ENCODE measurements around the gene YDJC.
"Not testable (repeated sequence)": the region's sequence is repeated elsewhere in the genome, so short reads cannot be mapped to it uniquely, and the experiment has no call there.

Gene YDJC

DNA sequence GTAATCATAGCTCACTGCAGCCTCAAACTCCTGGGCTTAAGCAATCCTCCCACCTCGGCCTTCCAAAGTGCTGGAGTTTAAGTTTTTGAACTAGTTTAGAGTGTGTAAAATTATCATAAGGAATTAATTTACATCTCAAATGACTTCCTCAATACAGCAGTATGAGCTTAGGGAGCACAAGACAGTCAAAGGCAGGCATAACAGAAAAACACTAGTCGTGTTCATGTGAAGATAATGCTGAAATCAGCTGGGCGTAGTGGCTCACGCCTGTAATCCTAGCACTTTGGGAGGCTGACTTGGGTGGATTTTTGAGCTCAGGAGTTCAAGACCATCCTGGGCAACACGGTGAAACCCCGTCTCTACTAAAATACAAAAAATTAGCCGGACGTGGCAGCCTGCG lies 25.8 kb downstream of the YDJC start:
- DNase-seq (ENCODE audit: low read depth) = no peak
- TF ChIP-seq, protein P1, sequence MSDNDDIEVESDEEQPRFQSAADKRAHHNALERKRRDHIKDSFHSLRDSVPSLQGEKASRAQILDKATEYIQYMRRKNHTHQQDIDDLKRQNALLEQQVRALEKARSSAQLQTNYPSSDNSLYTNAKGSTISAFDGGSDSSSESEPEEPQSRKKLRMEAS (IDR thresholded peaks at IDR 0.05; ENCODE audit: low read depth, low read length) = no peak
- no peak for TF ChIP-seq MYC (IDR thresholded peaks at IDR 0.05; ENCODE audit: low read depth, low read length)
- TF ChIP-seq, protein P2, sequence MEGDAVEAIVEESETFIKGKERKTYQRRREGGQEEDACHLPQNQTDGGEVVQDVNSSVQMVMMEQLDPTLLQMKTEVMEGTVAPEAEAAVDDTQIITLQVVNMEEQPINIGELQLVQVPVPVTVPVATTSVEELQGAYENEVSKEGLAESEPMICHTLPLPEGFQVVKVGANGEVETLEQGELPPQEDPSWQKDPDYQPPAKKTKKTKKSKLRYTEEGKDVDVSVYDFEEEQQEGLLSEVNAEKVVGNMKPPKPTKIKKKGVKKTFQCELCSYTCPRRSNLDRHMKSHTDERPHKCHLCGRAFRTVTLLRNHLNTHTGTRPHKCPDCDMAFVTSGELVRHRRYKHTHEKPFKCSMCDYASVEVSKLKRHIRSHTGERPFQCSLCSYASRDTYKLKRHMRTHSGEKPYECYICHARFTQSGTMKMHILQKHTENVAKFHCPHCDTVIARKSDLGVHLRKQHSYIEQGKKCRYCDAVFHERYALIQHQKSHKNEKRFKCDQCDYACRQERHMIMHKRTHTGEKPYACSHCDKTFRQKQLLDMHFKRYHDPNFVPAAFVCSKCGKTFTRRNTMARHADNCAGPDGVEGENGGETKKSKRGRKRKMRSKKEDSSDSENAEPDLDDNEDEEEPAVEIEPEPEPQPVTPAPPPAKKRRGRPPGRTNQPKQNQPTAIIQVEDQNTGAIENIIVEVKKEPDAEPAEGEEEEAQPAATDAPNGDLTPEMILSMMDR (IDR thresholded peaks at IDR 0.05; ENCODE audit: low read depth, low read length) = no peak
- TF ChIP-seq POLR2A (IDR thresholded peaks at IDR 0.05; ENCODE audit: extremely low read depth, insufficient read length) = no peak
- H3K4me3 ChIP-seq (ENCODE audit: low read depth, low read length) = no peak overlapping the region

DNA sequence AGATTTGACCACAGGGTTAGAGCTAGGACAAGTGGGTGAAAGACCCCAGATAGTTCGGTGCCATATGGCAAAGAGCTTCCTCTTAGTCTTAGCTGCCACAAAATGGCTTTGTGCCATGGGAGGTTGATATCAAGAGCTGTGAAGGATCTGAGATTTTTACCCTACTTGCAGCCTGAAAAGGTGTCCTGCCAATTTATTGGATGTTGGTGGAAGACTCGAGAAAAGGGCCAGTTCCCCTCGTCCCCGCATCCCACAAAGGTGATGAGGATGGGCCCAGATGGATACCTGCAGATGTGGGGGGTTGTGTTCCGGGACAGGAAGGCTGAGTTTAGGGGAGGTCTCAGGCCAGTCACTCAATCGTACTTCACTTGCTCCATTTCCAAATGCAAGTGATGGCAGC lies 27.2 kb downstream of the YDJC start:
- no peak for DNase-seq (ENCODE audit: low read depth)
- H3K4me3 ChIP-seq (ENCODE audit: low read depth, low read length) = no peak overlapping the region
- TF ChIP-seq, protein P1 (IDR thresholded peaks at IDR 0.05; ENCODE audit: low read depth, low read length) = no peak
- TF ChIP-seq, protein P2 (IDR thresholded peaks at IDR 0.05; ENCODE audit: low read depth, low read length) = no peak
- TF ChIP-seq MYC (IDR thresholded peaks at IDR 0.05; ENCODE audit: low read depth, low read length) = no peak
- no peak for TF ChIP-seq POLR2A (IDR thresholded peaks at IDR 0.05; ENCODE audit: extremely low read depth, insufficient read length)

DNA sequence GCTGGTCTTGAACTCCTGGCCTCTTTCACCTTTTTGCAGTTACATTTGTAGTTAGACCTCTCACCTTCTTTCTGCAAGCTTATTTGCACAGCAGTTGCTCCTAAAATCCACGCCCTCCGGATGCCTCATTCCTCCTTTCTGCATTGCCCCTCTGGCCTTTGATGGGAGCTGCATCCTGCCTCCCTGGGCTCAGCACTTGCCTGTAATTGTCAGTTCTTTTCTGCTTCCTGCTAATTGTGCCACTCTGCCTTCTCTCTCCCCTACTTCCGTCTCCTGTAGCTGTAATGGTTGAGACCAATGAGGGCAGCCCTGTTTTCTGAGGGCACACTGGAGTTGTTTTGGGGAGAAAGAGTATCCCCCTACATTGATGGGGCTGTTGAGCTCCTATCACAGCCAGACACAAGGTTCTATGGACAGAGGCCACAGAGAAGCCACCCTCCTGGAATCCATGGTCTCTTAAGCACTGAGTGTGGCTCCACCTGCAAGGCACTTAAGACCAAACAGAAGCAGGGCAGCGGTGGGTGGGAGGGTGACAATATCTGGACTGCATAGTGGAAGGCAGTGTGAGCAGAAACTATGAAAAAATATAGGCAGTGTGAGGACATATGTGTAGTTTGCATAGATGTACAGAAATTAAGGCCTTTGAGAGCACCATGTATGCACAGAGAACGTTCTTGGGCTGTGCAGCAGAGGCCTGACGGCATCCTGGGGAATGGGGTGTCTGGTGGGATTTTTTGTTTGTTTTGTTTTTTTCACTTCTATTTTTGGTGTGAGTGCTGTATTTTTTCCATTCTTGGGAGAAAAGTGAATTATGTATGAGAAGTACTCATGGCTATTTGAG lies 30.5 kb downstream of the YDJC start:
- no peak for TF ChIP-seq POLR2A (IDR thresholded peaks at IDR 0.05; ENCODE audit: extremely low read depth, insufficient read length)
- TF ChIP-seq MYC (IDR thresholded peaks at IDR 0.05; ENCODE audit: low read depth, low read length) = no peak
- TF ChIP-seq, protein P2 (IDR thresholded peaks at IDR 0.05; ENCODE audit: low read depth, low read length) = no peak
- TF ChIP-seq, protein P1 (IDR thresholded peaks at IDR 0.05; ENCODE audit: low read depth, low read length) = no peak

DNA sequence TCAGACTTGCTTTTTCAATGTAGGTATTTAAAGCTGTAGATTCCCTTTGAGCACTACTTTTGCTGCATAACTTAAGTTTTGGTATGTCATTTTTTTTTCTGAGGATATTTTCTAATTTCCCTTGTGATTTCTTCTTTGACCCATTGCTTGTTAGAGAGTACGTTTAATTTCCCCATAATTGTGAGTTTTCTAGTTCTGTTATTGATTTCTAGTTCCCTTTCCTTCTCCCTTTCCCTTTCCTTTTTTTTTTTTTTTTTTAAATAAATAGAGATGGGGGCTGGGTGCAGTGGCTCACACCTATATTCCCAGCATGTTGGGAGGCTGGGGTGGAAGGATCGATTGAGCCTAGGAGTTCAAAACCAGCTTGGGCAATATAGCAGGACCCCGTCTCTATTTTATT lies 31.5 kb downstream of the YDJC start:
- no peak overlapping the region for H3K4me3 ChIP-seq (ENCODE audit: low read depth, low read length)
- DNase-seq (ENCODE audit: low read depth) = no peak
- TF ChIP-seq, protein P2 (IDR thresholded peaks at IDR 0.05; ENCODE audit: low read depth, low read length) = no peak
- no peak for TF ChIP-seq POLR2A (IDR thresholded peaks at IDR 0.05; ENCODE audit: extremely low read depth, insufficient read length)
- TF ChIP-seq, protein P1 (IDR thresholded peaks at IDR 0.05; ENCODE audit: low read depth, low read length) = no peak
- TF ChIP-seq MYC (IDR thresholded peaks at IDR 0.05; ENCODE audit: low read depth, low read length) = no peak

More for the DNA sequence above, 30.5 kb downstream of the YDJC start:
- H3K4me3 ChIP-seq (ENCODE audit: low read depth, low read length) = no peak overlapping the region
- DNase-seq (ENCODE audit: low read depth) = no peak

DNA sequence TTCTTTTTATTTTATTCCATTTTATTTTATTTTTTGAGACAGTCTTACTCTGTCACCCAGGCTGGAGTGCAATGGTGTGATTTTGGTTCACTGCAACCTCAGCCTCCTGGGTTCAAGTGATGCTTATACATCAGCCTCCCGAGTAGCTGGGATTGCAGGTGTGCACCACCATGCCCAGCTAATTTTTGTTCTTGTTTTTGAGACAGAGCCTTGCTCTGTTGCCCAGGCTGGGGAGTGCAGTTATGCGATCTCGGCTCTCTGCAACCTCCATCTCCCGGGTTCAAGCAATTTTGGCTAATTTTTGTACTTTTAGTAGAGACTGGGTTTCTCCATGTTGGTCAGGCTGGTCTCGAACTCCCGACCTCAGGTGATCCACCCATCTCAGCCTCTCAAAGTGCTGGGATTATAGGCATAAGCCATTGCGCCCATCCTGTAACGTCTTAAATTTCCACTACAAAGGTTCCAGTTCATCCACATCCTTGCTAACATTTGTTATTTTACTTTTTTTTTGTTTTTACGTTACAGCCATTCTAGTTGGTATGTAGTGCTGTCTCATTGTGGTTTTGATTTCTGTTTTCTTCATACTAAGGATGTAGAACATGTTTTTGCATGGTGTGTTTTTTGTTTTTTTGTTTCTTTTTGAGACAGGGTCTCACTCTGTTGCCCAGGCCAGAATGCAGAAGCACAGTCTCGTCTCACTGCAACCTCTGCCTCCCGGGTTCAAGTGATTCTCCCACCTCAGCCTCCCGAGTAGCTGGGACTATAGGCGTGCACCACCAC lies 33.3 kb downstream of the YDJC start:
- DNase-seq (ENCODE audit: low read depth); H3K4me3 ChIP-seq (ENCODE audit: low read depth, low read length): not testable (repeated sequence)

DNA sequence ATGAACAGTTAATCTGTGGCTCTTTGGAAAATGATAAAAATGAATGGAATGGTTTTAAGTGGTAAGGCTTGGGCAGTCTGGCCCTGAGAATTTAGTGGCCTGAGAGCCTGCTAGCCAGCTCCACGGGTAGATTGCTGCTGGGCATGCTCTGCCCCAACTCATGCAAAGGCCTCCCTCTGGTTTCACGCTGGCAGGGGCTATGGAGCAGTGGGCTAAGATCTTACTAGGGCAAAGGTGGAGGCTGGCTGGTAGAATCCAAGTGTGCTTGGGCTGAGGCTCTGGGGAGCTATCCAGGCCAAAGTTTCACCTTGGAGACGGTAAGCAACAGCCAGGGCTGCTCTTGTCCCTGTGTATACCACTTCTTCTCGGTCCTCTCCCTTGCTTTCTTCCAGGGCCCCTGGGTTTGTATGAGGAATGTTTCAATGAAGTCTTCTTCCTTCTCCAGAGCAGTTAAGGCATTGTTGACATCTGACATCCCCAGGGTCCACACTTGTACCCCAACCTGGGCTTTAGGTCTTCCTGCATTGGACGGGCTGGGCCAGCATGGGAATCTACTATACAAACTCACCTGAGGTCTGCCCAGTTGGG lies 34.9 kb downstream of the YDJC start:
- H3K4me3 ChIP-seq (ENCODE audit: low read depth, low read length) = no peak overlapping the region
- DNase-seq (ENCODE audit: low read depth) = no peak
- no peak for TF ChIP-seq POLR2A (IDR thresholded peaks at IDR 0.05; ENCODE audit: extremely low read depth, insufficient read length)
- TF ChIP-seq, protein P1 (IDR thresholded peaks at IDR 0.05; ENCODE audit: low read depth, low read length) = no peak
- TF ChIP-seq, protein P2 (IDR thresholded peaks at IDR 0.05; ENCODE audit: low read depth, low read length) = no peak
- TF ChIP-seq MYC (IDR thresholded peaks at IDR 0.05; ENCODE audit: low read depth, low read length) = no peak
